A549 (cell line): ENCODE measurements around the gene NYAP2. TPM values are rescaled to one million over a fixed set of nuclear protein-coding genes. Genes with fewer than 3 reads are reported as not detected.

Experiments used
- ATAC-seq, 2 experiments: fragments of 200-7000 bp in 1 of 2; fragments of >200 bp in 1 of 2; cut with Nextera tagmentation in 1 of 2; cut with Tn5 transposase in 1 of 2; 3 replicates each; pipeline versions ENCODE4 v1.8.0 to v1.9.1; 2018 to 2020; ENCODE audit warnings: mild to moderate bottlenecking in 1 of 2, moderate library complexity in 1 of 2
- CTCF ChIA-PET: fragments of 300-600 bp; sonication (Branson Sonifier 250); formaldehyde crosslinking; extraction: SDS; loops from one replicate; lab custom pipeline; 2021; ENCODE audit warnings: antibody characterized with exemption, inconsistent platforms; lab: Yijun Ruan, JAX
- POLR2A ChIA-PET: fragments of 350-600 bp; formaldehyde crosslinking; extraction: SDS; loops from one replicate; lab custom pipeline; 2021; ENCODE audit warnings: antibody characterized with exemption, inconsistent platforms; lab: Yijun Ruan, JAX
- DNase-seq, 2 experiments: peaks; one replicate each; pipeline versions ENCODE4 v3.0.0 to v3.0.0-alpha.2; 2011 to 2016; ENCODE audit warnings: low read depth in 1 of 2, low spot score in 1 of 2
- FAIRE-seq: peaks from 2 replicates; lab custom pipeline; 2011; peaks lifted over from hg19 to GRCh38; lab: Jason Lieb, UNC
- H3K27ac ChIP-seq, 2 experiments: fragments of >200 bp; sonication (Bioruptor Twin); formaldehyde crosslinking; 3 replicates each; pipeline ENCODE4 v1.5.1; 2016 to 2017
- H3K4me1 ChIP-seq: fragments of >200 bp; sonication (Bioruptor Twin); formaldehyde crosslinking; 3 replicates; pipeline ENCODE4 v1.6.1; 2016
- H3K4me2 ChIP-seq: fragments of >200 bp; sonication (Bioruptor Twin); formaldehyde crosslinking; 3 replicates; pipeline ENCODE4 v1.6.1; 2016
- H3K4me3 ChIP-seq: fragments of >200 bp; sonication (Bioruptor Twin); formaldehyde crosslinking; 3 replicates; pipeline ENCODE4 v1.5.1; 2016
- H3K9me3 ChIP-seq: fragments of >200 bp; sonication (Bioruptor Twin); formaldehyde crosslinking; 3 replicates; pipeline ENCODE4 v1.6.1; 2016
- BHLHE40 ChIP-seq: IDR thresholded peaks from 2 replicates; pipeline ENCODE4 v1.6.1; 2012; ENCODE audit warnings: low read depth, low read length, inconsistent platforms
- CHD2 ChIP-seq: fragments of 150-350 bp; IDR thresholded peaks from 2 replicates; pipeline ENCODE4 v1.6.1; 2014; ENCODE audit warnings: low read length; ENCODE audit not compliant: partially characterized antibody
- CTCF ChIP-seq: fragments of >200 bp; sonication (Bioruptor Twin); formaldehyde crosslinking; IDR thresholded peaks from 3 replicates; pipeline ENCODE4 v1.5.1; 2016
- EHMT2 ChIP-seq: fragments of 200-600 bp; sonication (generic); IDR thresholded peaks from 2 replicates; pipeline ENCODE4 v1.6.1; 2016; ENCODE audit warnings: antibody characterized with exemption, low read depth, mild to moderate bottlenecking, moderate library complexity
- FOXS1 ChIP-seq: fragments of 250-450 bp; sonication (Bioruptor Pico); IDR thresholded peaks from 2 replicates; pipeline ENCODE4 v1.5.0; 2020; ENCODE audit warnings: mild to moderate bottlenecking, moderate library complexity
- GATA3 ChIP-seq: IDR thresholded peaks from 2 replicates; pipeline ENCODE4 v1.6.1; 2012; ENCODE audit warnings: borderline replicate concordance
- HMGXB4 ChIP-seq: fragments of 250-450 bp; sonication (Bioruptor Pico); IDR thresholded peaks from 2 replicates; pipeline ENCODE4 v1.5.0; 2021; ENCODE audit warnings: mild to moderate bottlenecking, moderate library complexity, borderline replicate concordance
- HOXB13 ChIP-seq: fragments of 250-450 bp; sonication (Bioruptor Pico); IDR thresholded peaks from 2 replicates; pipeline ENCODE4 v1.5.0; 2020; ENCODE audit warnings: low read depth, mild to moderate bottlenecking, moderate library complexity
- HOXB5 ChIP-seq: fragments of 250-450 bp; sonication (Bioruptor Pico); IDR thresholded peaks from 2 replicates; pipeline ENCODE4 v1.5.0; 2020; ENCODE audit warnings: mild to moderate bottlenecking, moderate library complexity
- JUN ChIP-seq, 2 experiments: fragments of >200 bp; sonication (Bioruptor Twin); formaldehyde crosslinking; IDR thresholded peaks; 2 replicates in 1 of 2; 3 replicates in 1 of 2; pipeline ENCODE4 v1.6.1; 2016 to 2017
- JUNB ChIP-seq: fragments of >200 bp; sonication (Bioruptor Twin); formaldehyde crosslinking; IDR thresholded peaks from 2 replicates; pipeline ENCODE4 v1.6.1; 2016
- KDM1A ChIP-seq: fragments of 200-600 bp; sonication (generic); IDR thresholded peaks from 2 replicates; pipeline ENCODE4 v1.6.1; 2016; ENCODE audit warnings: low read depth, mild to moderate bottlenecking
- KDM5A ChIP-seq: fragments of 200-600 bp; sonication (generic); IDR thresholded peaks from 2 replicates; pipeline ENCODE4 v1.6.1; 2016; ENCODE audit warnings: antibody characterized with exemption, mild to moderate bottlenecking
- MAZ ChIP-seq: fragments of 150-350 bp; IDR thresholded peaks from 2 replicates; pipeline ENCODE4 v1.6.1; 2014; ENCODE audit warnings: antibody characterized with exemption, low read depth, low read length, borderline replicate concordance
- NPAS2 ChIP-seq: fragments of 250-450 bp; sonication (Bioruptor Pico); IDR thresholded peaks from 2 replicates; pipeline ENCODE4 v1.8.0; 2022; ENCODE audit warnings: mild to moderate bottlenecking, moderate library complexity, borderline replicate concordance
- PHF8 ChIP-seq: fragments of 200-600 bp; sonication (generic); IDR thresholded peaks from 2 replicates; pipeline ENCODE4 v1.6.1; 2016; ENCODE audit warnings: low read depth, mild to moderate bottlenecking, antibody characterized with exemption, moderate library complexity, borderline replicate concordance
- RAD21 ChIP-seq, 2 experiments: fragments of >200 bp in 1 of 2; sonication (Bioruptor Twin) in 1 of 2; formaldehyde crosslinking in 1 of 2; IDR thresholded peaks in 1 of 2; conservative IDR thresholded peaks in 1 of 2; 2 replicates in 1 of 2; 3 replicates in 1 of 2; pipeline ENCODE4 v1.6.1; 2012 to 2018; ENCODE audit warnings: inconsistent platforms in 1 of 2
- RCOR1 ChIP-seq: fragments of 150-350 bp; IDR thresholded peaks from 2 replicates; pipeline ENCODE4 v1.6.1; 2014; ENCODE audit warnings: antibody characterized with exemption, low read length, low read depth
- RFX5 ChIP-seq: fragments of 450-650 bp; IDR thresholded peaks from 2 replicates; pipeline ENCODE4 v1.7.1; 2014; ENCODE audit warnings: antibody characterized with exemption, mild to moderate bottlenecking, moderate library complexity
- SMC3 ChIP-seq: fragments of >200 bp; sonication (Bioruptor Twin); formaldehyde crosslinking; IDR thresholded peaks from 3 replicates; pipeline ENCODE4 v1.6.1; 2018; ENCODE audit warnings: inconsistent platforms
- SREBF2 ChIP-seq: fragments of 450-650 bp; IDR thresholded peaks from 2 replicates; pipeline ENCODE4 v1.6.1; 2014; ENCODE audit warnings: mild to moderate bottlenecking, moderate library complexity
- TFCP2L1 ChIP-seq: fragments of 250-450 bp; sonication (Bioruptor Pico); IDR thresholded peaks from 2 replicates; pipeline ENCODE4 v1.5.0; 2021; ENCODE audit warnings: mild to moderate bottlenecking
- TP53 ChIP-seq: fragments of 250-450 bp; sonication (Bioruptor Pico); IDR thresholded peaks from 2 replicates; pipeline ENCODE4 v1.5.0; 2021; ENCODE audit warnings: mild to moderate bottlenecking, moderate library complexity
- ZFP36 ChIP-seq: fragments of 450-650 bp; IDR thresholded peaks from 2 replicates; pipeline ENCODE4 v1.6.1; 2014; ENCODE audit warnings: borderline replicate concordance; ENCODE audit not compliant: partially characterized antibody
- WGBS: methylation state at CpG from one replicate; pipeline ENCODE4 v1.1.6; 2017; ENCODE audit errors: missing lambda C conversion rate; 5-methylcytosine and 5-hydroxymethylcytosine counted together
- polyA plus RNA-seq, 4 experiments: library from polyadenylated mRNA; depleted of rRNA in 3 of 4; stranded (reverse); fragments of >200 nt; fragmentation: RNase III in 1 of 4; extraction: RNeasy Plus Mini Kit Qiagen cat#74134 plus additional on column Dnase treatment in 1 of 4; gene quantifications; 2 replicates in 3 of 4; 3 replicates in 1 of 4; pipeline ENCODE4 v1.2.3, GENCODE V29; 2011 to 2017
- TF ChIP-seq, protein P1 (sequence below): IDR thresholded peaks from 2 replicates; pipeline ENCODE4 v1.6.1; 2012

NYAP2 gene
- polyA plus RNA-seq, 2 of the 4 experiments (the other 2 are of a cell fraction): 0.01 TPM; not detected in 1

DNA sequence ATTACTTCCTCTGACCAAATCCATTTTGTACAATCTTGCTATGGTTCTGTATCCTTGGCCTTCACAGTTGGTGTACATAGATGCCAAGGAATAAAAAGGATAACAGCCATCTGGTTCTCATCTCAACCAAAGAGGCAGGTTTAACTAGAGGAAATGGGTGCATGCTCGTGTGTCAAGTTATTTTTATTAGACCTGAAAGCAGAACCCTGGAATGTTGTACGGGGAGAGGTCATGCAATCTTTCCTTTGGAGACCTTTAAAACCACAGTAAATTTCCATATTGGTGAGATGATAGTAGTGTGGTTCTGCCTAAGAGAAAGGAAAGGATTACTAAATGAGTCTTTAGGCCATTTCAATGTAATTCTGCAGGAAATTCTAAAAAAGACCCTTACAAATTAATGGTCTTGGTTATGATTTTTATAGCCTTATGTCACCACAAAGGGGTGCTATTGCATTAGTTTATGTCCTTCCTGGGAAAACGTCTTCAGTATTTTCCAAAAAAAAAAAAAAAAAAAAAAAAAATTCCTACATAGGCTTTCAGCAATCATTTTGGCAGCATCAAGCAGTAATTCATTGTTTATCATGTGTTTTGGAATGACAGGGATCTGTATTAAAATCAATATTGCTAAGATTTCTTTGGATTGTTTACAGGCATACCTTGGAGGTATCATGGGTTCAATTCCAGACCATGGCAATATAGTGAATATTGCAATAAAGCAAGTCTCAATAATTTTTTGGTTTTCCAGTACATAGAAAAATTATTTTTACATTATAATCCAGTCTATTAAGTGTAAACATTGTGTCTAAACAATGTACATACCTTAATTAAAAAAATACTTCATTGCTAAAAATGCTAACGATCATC is 270.8 kb downstream of the NYAP2 start:
- FAIRE-seq: no peak
- H3K4me1 ChIP-seq: no peaks in the 10 kb centered on the region
- no peaks in the 10 kb centered on the region for H3K9me3 ChIP-seq
- no peak overlapping the region for H3K4me3 ChIP-seq
- 44% methylated on average over 4 of the region's 4 CpGs for WGBS
- POLR2A ChIA-PET: no interaction called here
- no peak overlapping the region for H3K4me2 ChIP-seq
- TF ChIP-seq, protein P1, sequence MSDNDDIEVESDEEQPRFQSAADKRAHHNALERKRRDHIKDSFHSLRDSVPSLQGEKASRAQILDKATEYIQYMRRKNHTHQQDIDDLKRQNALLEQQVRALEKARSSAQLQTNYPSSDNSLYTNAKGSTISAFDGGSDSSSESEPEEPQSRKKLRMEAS: no peak
- TF ChIP-seq ZFP36 (no peak), TFCP2L1 (CRISPR knock-in tag) (no peak), KDM5A (no peak), FOXS1 (CRISPR knock-in tag) (no peak), RFX5 (no peak), RCOR1 (no peak), CHD2 (no peak), HOXB13 (CRISPR knock-in tag) (no peak), JUN (IDR thresholded peaks at IDR 0.05) (no peak), CTCF (peak; percentile 82), JUNB (no peak), BHLHE40 (no peak), RAD21 (conservative IDR thresholded peaks at IDR 0.05 in 1 of 2, IDR thresholded peaks at IDR 0.05 in 1 of 2) (peak; percentile 87 to 93), SMC3 (peak; percentile 91), SREBF2 (no peak), TP53 (CRISPR knock-in tag) (no peak), KDM1A (no peak), PHF8 (no peak), MAZ (no peak), GATA3 (no peak), HOXB5 (CRISPR knock-in tag) (no peak), EHMT2 (no peak), HMGXB4 (CRISPR knock-in tag) (no peak), NPAS2 (CRISPR knock-in tag) (no peak)
- CTCF ChIA-PET: interaction anchor here (0.6 to 2.3 kb wide), 17 partner anchors 9 to 1447 kb away, joined by 3 to 28 read pairs (median 7); partner anchors contain the start of gene IRS1
- DNase-seq: peak; percentile 16 to 63
- ATAC-seq: peak in 1 of 2 experiments; percentile 35; a peak in 1 of 6 replicates
- peak overlapping the region in 1 of 2 experiments; percentile 18; a peak in 1 of 6 replicates for H3K27ac ChIP-seq
